NB4 (cell line): ENCODE results near the gene STK35.

Source experiments
- CTCF ChIP-seq: IDR thresholded peaks from one replicate; pipeline ENCODE4 v1.5.1; 2012; ENCODE audit warnings: low read depth, low read length
- POLR2A ChIP-seq: IDR thresholded peaks from 2 replicates; pipeline ENCODE4 v1.6.1; 2011; ENCODE audit warnings: mild to moderate bottlenecking; ENCODE audit not compliant: insufficient read length; ENCODE audit errors: extremely low read depth

- no peak for TF ChIP-seq CTCF
- TF ChIP-seq POLR2A = no peak
Measured at GRCh38 chr20:2174067-2174466, 72.4 kb downstream of the STK35 start.
